OCI-LY1 (cell line): ENCODE results near the gene ALDOB.

Source experiments
- EZH2 ChIP-seq: fragments of 200-600 bp; sonication (generic), shearing (Covaris generic); IDR thresholded peaks from 2 replicates; pipeline ENCODE4 v1.8.0; 2017; ENCODE audit warnings: borderline replicate concordance, mixed run types, mild to moderate bottlenecking, antibody characterized with exemption, low read length, moderate library complexity, mixed read lengths
- TF ChIP-seq, protein P1 (sequence below): fragments of 200-600 bp; sonication (generic), shearing (Covaris generic); IDR thresholded peaks from 2 replicates; pipeline ENCODE4 v1.5.1; 2017; ENCODE audit warnings: mild to moderate bottlenecking, antibody characterized with exemption, low read length, moderate library complexity, mixed read lengths

DNA sequence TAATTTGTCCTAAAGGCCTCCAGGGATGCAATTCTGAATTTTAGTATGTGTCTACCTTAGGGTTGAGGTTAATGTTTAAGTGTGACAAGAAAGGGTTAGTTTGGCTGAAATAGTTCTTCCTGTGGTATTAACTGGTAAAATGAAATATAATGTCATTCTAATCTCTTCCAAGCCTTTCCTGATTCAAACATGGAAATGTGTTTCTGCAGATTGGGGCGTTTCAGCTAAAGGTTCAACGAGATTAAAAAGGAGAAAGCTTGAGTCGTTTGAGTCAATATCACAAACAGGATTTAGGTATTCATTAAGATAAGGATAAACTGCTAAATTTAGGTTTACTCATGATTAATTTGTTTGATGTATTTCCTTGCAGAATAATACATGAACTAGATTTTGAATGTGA is 34.4 kb upstream of the ALDOB start:
- TF ChIP-seq, protein P1, sequence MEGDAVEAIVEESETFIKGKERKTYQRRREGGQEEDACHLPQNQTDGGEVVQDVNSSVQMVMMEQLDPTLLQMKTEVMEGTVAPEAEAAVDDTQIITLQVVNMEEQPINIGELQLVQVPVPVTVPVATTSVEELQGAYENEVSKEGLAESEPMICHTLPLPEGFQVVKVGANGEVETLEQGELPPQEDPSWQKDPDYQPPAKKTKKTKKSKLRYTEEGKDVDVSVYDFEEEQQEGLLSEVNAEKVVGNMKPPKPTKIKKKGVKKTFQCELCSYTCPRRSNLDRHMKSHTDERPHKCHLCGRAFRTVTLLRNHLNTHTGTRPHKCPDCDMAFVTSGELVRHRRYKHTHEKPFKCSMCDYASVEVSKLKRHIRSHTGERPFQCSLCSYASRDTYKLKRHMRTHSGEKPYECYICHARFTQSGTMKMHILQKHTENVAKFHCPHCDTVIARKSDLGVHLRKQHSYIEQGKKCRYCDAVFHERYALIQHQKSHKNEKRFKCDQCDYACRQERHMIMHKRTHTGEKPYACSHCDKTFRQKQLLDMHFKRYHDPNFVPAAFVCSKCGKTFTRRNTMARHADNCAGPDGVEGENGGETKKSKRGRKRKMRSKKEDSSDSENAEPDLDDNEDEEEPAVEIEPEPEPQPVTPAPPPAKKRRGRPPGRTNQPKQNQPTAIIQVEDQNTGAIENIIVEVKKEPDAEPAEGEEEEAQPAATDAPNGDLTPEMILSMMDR: no peak
- no peak for TF ChIP-seq EZH2
